ENCODE data around the gene SNX13.

- no peak for TF ChIP-seq CTCF (IDR thresholded peaks at IDR 0.05)
- no peak for TF ChIP-seq POLR2A (IDR thresholded peaks at IDR 0.05)
Measured at GRCh38 chr7:17902599-17902998, 37.7 kb downstream of the SNX13 start.

Measured in lower leg skin (tissue), 3 donors.